ENCODE results near the gene GPC6. TPM values are rescaled to one million over a fixed set of nuclear protein-coding genes. Genes with fewer than 3 reads are reported as not detected.

The GPC6 gene
- total RNA-seq, 1 experiment from 2014 or later, result not detected

DNA sequence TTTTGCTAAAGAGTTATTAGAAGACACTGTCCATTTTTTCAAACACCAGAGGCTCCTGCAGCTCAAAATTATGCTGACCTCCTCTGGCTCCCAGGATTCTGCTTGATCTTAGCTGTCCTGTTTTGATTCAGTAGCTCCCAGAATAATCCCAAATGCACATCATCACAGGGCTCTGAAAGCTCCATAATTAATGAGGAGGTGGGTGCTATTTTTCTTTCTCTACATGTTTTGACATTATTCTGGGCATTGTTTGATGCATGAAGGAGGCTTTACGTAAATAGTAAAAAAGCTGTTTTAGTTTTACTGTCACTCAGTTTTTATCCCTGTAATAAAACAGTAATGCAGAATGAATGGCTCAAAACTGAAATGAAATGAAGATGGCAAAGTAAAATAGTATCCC, 757.4 kb downstream of the GPC6 start:
- no peak for DNase-seq
- TF ChIP-seq CTCF (IDR thresholded peaks at IDR 0.05; ENCODE audit: unreplicated experiment), result no peak
- H3K9me3 Mint-ChIP-seq (ENCODE audit: low read depth, unreplicated experiment), result no peaks in the 10 kb centered on the region
- no peaks in the 10 kb centered on the region for H3K36me3 Mint-ChIP-seq (ENCODE audit: insufficient read depth, unreplicated experiment)
- H3K27me3 Mint-ChIP-seq (ENCODE audit: unreplicated experiment), result no peaks in the 10 kb centered on the region
- H3K4me3 Mint-ChIP-seq (ENCODE audit: low read depth, unreplicated experiment), result no peak overlapping the region
- no peaks in the 10 kb centered on the region for H3K4me1 Mint-ChIP-seq (ENCODE audit: low read depth, unreplicated experiment)
- no TSS peak for BruUV-seq (replicated peaks)
- H3K27ac Mint-ChIP-seq (ENCODE audit: unreplicated experiment), result no peak overlapping the region
- CTCF ChIA-PET, result no interaction called here
- intact Hi-C loops (cut with micrococcal nuclease; ENCODE audit: unreplicated experiment), result no loop called here

DNA sequence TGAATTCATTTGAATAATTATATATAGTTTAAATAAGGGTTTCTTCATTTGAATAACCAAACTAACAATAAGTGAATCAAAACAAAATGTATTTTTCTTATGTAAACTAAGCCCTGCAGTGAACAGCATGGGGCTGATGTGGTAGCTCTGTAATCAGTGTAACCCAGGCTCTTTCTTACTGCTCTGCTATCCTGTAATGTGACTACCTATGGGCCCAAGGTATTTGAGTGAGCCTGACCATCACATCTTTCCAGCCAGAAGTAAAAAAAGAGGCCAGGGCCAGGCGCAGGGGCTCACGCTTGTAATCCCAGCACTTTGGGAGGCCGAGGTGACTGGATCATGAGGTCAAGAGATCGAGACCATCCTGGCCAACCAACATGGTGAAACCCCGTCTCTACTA, 758.3 kb downstream of the GPC6 start:
- Mint-ChIP-seq H3K36me3 (ENCODE audit: insufficient read depth, unreplicated experiment) (no peaks in the 10 kb centered on the region), H3K4me3 (ENCODE audit: low read depth, unreplicated experiment) (no peak overlapping the region), H3K27me3 (ENCODE audit: unreplicated experiment) (no peaks in the 10 kb centered on the region), H3K4me1 (ENCODE audit: low read depth, unreplicated experiment) (no peaks in the 10 kb centered on the region), H3K27ac (ENCODE audit: unreplicated experiment) (no peak overlapping the region), H3K9me3 (ENCODE audit: low read depth, unreplicated experiment) (no peaks in the 10 kb centered on the region)
- TF ChIP-seq CTCF (IDR thresholded peaks at IDR 0.05; ENCODE audit: unreplicated experiment), result no peak
- BruUV-seq (replicated peaks), result no TSS peak
- intact Hi-C loops (cut with micrococcal nuclease; ENCODE audit: unreplicated experiment), result no loop called here
- CTCF ChIA-PET, result interaction anchor here (0.6 kb wide), 1 partner anchor 48 kb away, joined by 3 read pairs; no protein-coding TSS in a partner anchor
- DNase-seq, result no peak

DNA sequence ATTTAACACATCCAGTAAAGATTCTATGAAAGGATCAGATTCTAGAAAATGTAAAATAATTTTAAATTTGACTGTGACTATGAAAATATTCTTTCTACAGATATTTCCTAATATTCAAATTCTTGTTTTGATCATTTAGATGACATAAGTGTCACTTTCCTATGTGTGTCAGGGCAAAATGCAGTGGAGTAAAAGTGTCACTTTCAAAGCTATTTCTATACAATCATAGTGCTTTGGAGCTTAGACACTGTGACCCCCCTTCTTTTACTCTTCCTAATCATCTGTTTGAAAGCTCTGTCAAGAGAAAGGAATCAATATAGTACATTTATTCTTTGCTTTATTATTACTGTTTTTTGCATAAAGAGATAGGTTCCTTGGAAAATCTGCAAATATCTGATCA, 760.9 kb downstream of the GPC6 start:
- no peak overlapping the region for H3K4me3 Mint-ChIP-seq (ENCODE audit: low read depth, unreplicated experiment)
- CTCF ChIA-PET, result no interaction called here
- BruUV-seq (replicated peaks), result no TSS peak
- H3K4me1 Mint-ChIP-seq (ENCODE audit: low read depth, unreplicated experiment), result no peaks in the 10 kb centered on the region
- H3K27ac Mint-ChIP-seq (ENCODE audit: unreplicated experiment), result no peak overlapping the region
- intact Hi-C loops (cut with micrococcal nuclease; ENCODE audit: unreplicated experiment), result no loop called here
- H3K27me3 Mint-ChIP-seq (ENCODE audit: unreplicated experiment), result no peaks in the 10 kb centered on the region
- no peak for TF ChIP-seq CTCF (IDR thresholded peaks at IDR 0.05; ENCODE audit: unreplicated experiment)
- DNase-seq, result no peak
- no peaks in the 10 kb centered on the region for H3K36me3 Mint-ChIP-seq (ENCODE audit: insufficient read depth, unreplicated experiment)
- no peaks in the 10 kb centered on the region for H3K9me3 Mint-ChIP-seq (ENCODE audit: low read depth, unreplicated experiment)

GRCh38 chr13:93991569-93991968, 765.0 kb downstream of the GPC6 start:
- no TSS peak for BruUV-seq (replicated peaks)
- H3K9me3 Mint-ChIP-seq (ENCODE audit: low read depth, unreplicated experiment), result no peaks in the 10 kb centered on the region
- intact Hi-C loops (cut with micrococcal nuclease; ENCODE audit: unreplicated experiment), result no loop called here
- H3K36me3 Mint-ChIP-seq (ENCODE audit: insufficient read depth, unreplicated experiment), result no peaks in the 10 kb centered on the region
- no peaks in the 10 kb centered on the region for H3K27me3 Mint-ChIP-seq (ENCODE audit: unreplicated experiment)
- DNase-seq, result no peak
- CTCF ChIA-PET, result no interaction called here
- no peaks in the 10 kb centered on the region for H3K4me1 Mint-ChIP-seq (ENCODE audit: low read depth, unreplicated experiment)
- H3K4me3 Mint-ChIP-seq (ENCODE audit: low read depth, unreplicated experiment), result no peak overlapping the region
- no peak overlapping the region for H3K27ac Mint-ChIP-seq (ENCODE audit: unreplicated experiment)
- TF ChIP-seq CTCF (IDR thresholded peaks at IDR 0.05; ENCODE audit: unreplicated experiment), result no peak

Measured in Calu3 (cell line).